ENCODE data around the gene SLC3A2. TPM values are rescaled to one million over a fixed set of nuclear protein-coding genes. Genes with fewer than 3 reads are reported as not detected.

Gene SLC3A2
- total RNA-seq, 1 experiment from 2014 or later, result 334 TPM

GRCh38 chr11:62921201-62921572 is 40.5 kb downstream of the SLC3A2 start, which contains the start of gene CHRM1:
TSS of gene CHRM1 (minus strand) at chr11:62921363. CDS start at chr11:62911100, 10,263 bp downstream.
- no peak for TF ChIP-seq NFATC4 (CRISPR knock-in tag; IDR thresholded peaks at IDR 0.05)
- TF ChIP-seq ZNF396 (CRISPR knock-in tag; IDR thresholded peaks at IDR 0.05; ENCODE audit: borderline replicate concordance), result no peak
- TF ChIP-seq ZBTB21 (CRISPR knock-in tag; IDR thresholded peaks at IDR 0.05; ENCODE audit: borderline replicate concordance), result no peak
- TF ChIP-seq RELA (CRISPR knock-in tag; IDR thresholded peaks at IDR 0.05; ENCODE audit: borderline replicate concordance), result no peak
- no peak for TF ChIP-seq NFE2L1 (CRISPR knock-in tag; IDR thresholded peaks at IDR 0.05)
- no peak for TF ChIP-seq ATF1 (CRISPR knock-in tag; IDR thresholded peaks at IDR 0.05)
- TF ChIP-seq SP1 (CRISPR knock-in tag; conservative IDR thresholded peaks at IDR 0.05), result no peak
- no peak for TF ChIP-seq FOXP4 (CRISPR knock-in tag; IDR thresholded peaks at IDR 0.05)
- TF ChIP-seq NR2C2 (CRISPR knock-in tag; IDR thresholded peaks at IDR 0.05), result no peak
- no peak for TF ChIP-seq MLX (CRISPR knock-in tag; IDR thresholded peaks at IDR 0.05)
- TF ChIP-seq SMAD3 (CRISPR knock-in tag; IDR thresholded peaks at IDR 0.05; ENCODE audit: borderline replicate concordance), result no peak
- no peak for TF ChIP-seq ZNF232 (CRISPR knock-in tag; IDR thresholded peaks at IDR 0.05)
- TF ChIP-seq NR3C1 (CRISPR knock-in tag; conservative IDR thresholded peaks at IDR 0.05; ENCODE audit: low read depth), result no peak
- TF ChIP-seq ZNF532 (CRISPR knock-in tag; IDR thresholded peaks at IDR 0.05; ENCODE audit: borderline replicate concordance), result no peak
- TF ChIP-seq ZNF281 (CRISPR knock-in tag; IDR thresholded peaks at IDR 0.05), result no peak
- TF ChIP-seq E2F5 (CRISPR knock-in tag; IDR thresholded peaks at IDR 0.05), result no peak
- TF ChIP-seq ATF6 (CRISPR knock-in tag; IDR thresholded peaks at IDR 0.05), result no peak
- no peak for TF ChIP-seq PRDM15 (CRISPR knock-in tag; IDR thresholded peaks at IDR 0.05)
- no peak for TF ChIP-seq CREM (CRISPR knock-in tag; IDR thresholded peaks at IDR 0.05)
- no peak for TF ChIP-seq ATF3 (CRISPR knock-in tag; conservative IDR thresholded peaks at IDR 0.05)
- Mint-ChIP-seq H3K9me3 (no peaks in the 10 kb centered on the region), H3K27me3 (ENCODE audit: low read depth) (peaks cover 44% of the 10 kb centered on the region), H3K4me3 (no peak within 1 kb of the TSS), H3K27ac (no peak within 1 kb of the TSS), H3K36me3 (no peaks in the 10 kb centered on the region), H3K4me1 (peaks cover 30% of the 10 kb centered on the region)
- DNase-seq (ENCODE audit: low spot score) (no peak), ATAC-seq (no peak)
- ChIA-PET CTCF (interaction anchor here (1.0 to 14.1 kb wide), 6 partner anchors 13 to 114 kb away, joined by 3 to 268 read pairs (median 16); no protein-coding TSS in a partner anchor), POLR2A (no interaction called here)
